Measurements from ENCODE around the gene SLC16A14. TPM values are rescaled to one million over a fixed set of nuclear protein-coding genes. Genes with fewer than 3 reads are reported as not detected.

SLC16A14 gene
- total RNA-seq, 1 experiment from 2014 or later: 3.2 TPM

- no peaks in the 10 kb centered on the region for H3K27me3 ChIP-seq (ENCODE audit: control insufficient read depth, insufficient read depth, low read length)
- no peak for DNase-seq (ENCODE audit: low read depth, low spot score)
- TF ChIP-seq REST (IDR thresholded peaks at IDR 0.05; ENCODE audit: insufficient read depth in 1 of 2, low read depth in 2 of 2, low read length in 1 of 2) (no peak), CTCF (IDR thresholded peaks at IDR 0.05) (no peak), POLR2AphosphoS5 (IDR thresholded peaks at IDR 0.05; ENCODE audit: low read depth, low read length) (no peak), TCF7L2 (IDR thresholded peaks at IDR 0.05; ENCODE audit: low read depth, low read length) (no peak), SIN3A (IDR thresholded peaks at IDR 0.05; ENCODE audit: borderline replicate concordance, insufficient read depth, low read depth, low read length) (no peak)
- BruUV-seq (replicated peaks): no TSS peak
- no peaks in the 10 kb centered on the region for H3K4me1 ChIP-seq (ENCODE audit: control insufficient read depth, insufficient read depth, low read length)
- intact Hi-C loops (cut with micrococcal nuclease; ENCODE audit: unreplicated experiment): no loop called here
- H3K27ac ChIP-seq (ENCODE audit: low read length): no peak overlapping the region
- H3K9me3 ChIP-seq (ENCODE audit: control insufficient read depth, insufficient read depth, low read depth, low read length): no peaks in the 10 kb centered on the region
- H3K4me3 ChIP-seq (ENCODE audit: low read depth in 2 of 2, low read length in 2 of 2): no peak overlapping the region
- ChIA-PET CTCF (no interaction called here), POLR2A (no interaction called here)
- in situ Hi-C loops (cut with HindIII; ENCODE audit: low pct_unique_long_range_greater_than_20kb, low sequenced_read_pairs): no loop called here
- H3K36me3 ChIP-seq (ENCODE audit: control insufficient read depth, insufficient read depth, low read length): no peaks in the 10 kb centered on the region
- no peak for ATAC-seq
These were observed 71.2 kb downstream of the SLC16A14 start for GRCh38 chr2:229997565-229997964.

- no peaks in the 10 kb centered on the region for H3K9me3 ChIP-seq (ENCODE audit: control insufficient read depth, insufficient read depth, low read depth, low read length)
- DNase-seq (ENCODE audit: low read depth, low spot score): no peak
- H3K27me3 ChIP-seq (ENCODE audit: control insufficient read depth, insufficient read depth, low read length): no peaks in the 10 kb centered on the region
- no TSS peak for BruUV-seq (replicated peaks)
- ATAC-seq: no peak
- H3K36me3 ChIP-seq (ENCODE audit: control insufficient read depth, insufficient read depth, low read length): no peaks in the 10 kb centered on the region
- H3K4me1 ChIP-seq (ENCODE audit: control insufficient read depth, insufficient read depth, low read length): no peaks in the 10 kb centered on the region
- ChIA-PET POLR2A (no interaction called here), CTCF (no interaction called here)
- intact Hi-C loops (cut with micrococcal nuclease; ENCODE audit: unreplicated experiment) (no loop called here), in situ Hi-C loops (cut with HindIII; ENCODE audit: low pct_unique_long_range_greater_than_20kb, low sequenced_read_pairs) (no loop called here)
- TF ChIP-seq TCF7L2 (IDR thresholded peaks at IDR 0.05; ENCODE audit: low read depth, low read length) (no peak), CTCF (IDR thresholded peaks at IDR 0.05) (no peak), REST (IDR thresholded peaks at IDR 0.05; ENCODE audit: insufficient read depth in 1 of 2, low read depth in 2 of 2, low read length in 1 of 2) (no peak), POLR2AphosphoS5 (IDR thresholded peaks at IDR 0.05; ENCODE audit: low read depth, low read length) (no peak), SIN3A (IDR thresholded peaks at IDR 0.05; ENCODE audit: borderline replicate concordance, insufficient read depth, low read depth, low read length) (no peak)
- H3K27ac ChIP-seq (ENCODE audit: low read length): no peak overlapping the region
- no peak overlapping the region for H3K4me3 ChIP-seq (ENCODE audit: low read depth in 2 of 2, low read length in 2 of 2)
These were observed 72.4 kb downstream of the SLC16A14 start for GRCh38 chr2:229996320-229996719.
